NCI-H128 (cell line): ENCODE data around the gene PICALM.
"Not testable (repeated sequence)": the region's sequence is repeated elsewhere in the genome, so short reads cannot be mapped to it uniquely, and the experiment has no call there.

Experiments
- DNase-seq: peaks from one replicate; lab custom pipeline; 2025; ENCODE audit not compliant: unreplicated experiment; lab: John Stamatoyannopoulos, UW

PICALM gene

GRCh38 chr11:86068951-86069407, at the start of gene PICALM:
Gene PICALM, minus strand, starts transcription at chr11:86069084. Its CDS starts 304 bp downstream, at chr11:86068780.
- peak; percentile 93 for DNase-seq

GRCh38 chr11:86118253-86118652, 49.4 kb upstream of the PICALM start:
- no peak for DNase-seq

DNA sequence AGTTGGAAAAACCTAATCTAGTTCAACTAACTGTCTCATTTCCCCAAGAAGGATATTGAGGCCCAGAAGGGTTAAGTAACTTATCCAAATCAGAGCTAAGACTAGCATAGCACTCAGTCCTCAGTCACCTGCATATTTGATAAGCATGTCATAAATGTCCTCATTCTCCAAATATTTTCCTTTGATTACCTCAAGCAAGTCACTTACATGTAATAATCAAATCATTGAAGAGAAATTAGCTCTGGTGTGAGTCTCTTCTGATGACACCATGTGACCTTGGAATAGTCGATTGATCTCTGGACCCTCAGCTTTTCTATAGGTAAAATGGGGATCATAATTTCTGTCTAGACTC, 48.8 kb upstream of the PICALM start:
- no peak for DNase-seq

GRCh38 chr11:86117001-86117711, 48.3 kb upstream of the PICALM start:
- no peak for DNase-seq

- no peak for DNase-seq
These were observed 47.5 kb upstream of the PICALM start for GRCh38 chr11:86116386-86116726.

GRCh38 chr11:86115542-86116385, 46.9 kb upstream of the PICALM start:
- no peak for DNase-seq

DNA sequence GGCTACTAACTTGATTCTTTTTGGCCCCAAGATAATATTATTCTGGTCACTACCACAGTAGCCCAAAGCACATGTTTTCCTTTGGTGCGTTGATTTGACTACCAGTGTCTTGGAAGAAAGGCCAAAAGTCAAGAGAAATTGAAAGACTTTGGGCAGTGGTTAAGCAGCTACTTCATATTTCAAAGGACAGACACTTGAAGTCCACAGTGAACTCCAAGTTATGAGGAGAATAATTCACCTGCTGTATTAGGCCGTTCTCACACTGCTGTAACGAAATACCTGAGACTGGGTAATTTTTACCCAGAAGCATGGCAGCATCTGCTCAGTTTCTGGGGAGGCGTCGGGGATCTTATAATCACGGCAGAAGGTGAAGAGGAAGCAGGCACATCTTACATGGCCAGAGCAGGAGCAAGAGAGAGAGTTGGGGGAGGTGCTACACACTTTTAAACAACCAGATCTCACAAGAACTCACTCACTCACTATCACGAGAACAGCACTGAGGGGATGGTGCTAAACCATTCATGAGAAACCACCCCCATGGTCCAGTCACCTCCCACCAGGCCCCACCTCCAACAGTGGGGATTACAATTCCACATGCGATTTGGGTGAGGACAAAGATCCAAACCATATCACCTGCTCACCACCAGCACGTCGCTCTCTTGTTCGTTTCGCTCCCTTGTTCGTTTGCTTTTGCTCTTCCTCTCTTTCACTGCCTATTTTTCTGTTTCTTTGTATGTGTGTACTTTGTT, 40.2 kb upstream of the PICALM start:
- DNase-seq: no peak

GRCh38 chr11:86108191-86108590, 39.3 kb upstream of the PICALM start:
- DNase-seq: no peak

- DNase-seq: no peak
These were observed 38.0 kb upstream of the PICALM start for GRCh38 chr11:86106916-86107315.

- DNase-seq: not testable (repeated sequence)
These were observed 37.1 kb upstream of the PICALM start for GRCh38 chr11:86106031-86106430.

- not testable (repeated sequence) for DNase-seq
These were observed 36.7 kb upstream of the PICALM start for GRCh38 chr11:86105601-86106000.

DNA sequence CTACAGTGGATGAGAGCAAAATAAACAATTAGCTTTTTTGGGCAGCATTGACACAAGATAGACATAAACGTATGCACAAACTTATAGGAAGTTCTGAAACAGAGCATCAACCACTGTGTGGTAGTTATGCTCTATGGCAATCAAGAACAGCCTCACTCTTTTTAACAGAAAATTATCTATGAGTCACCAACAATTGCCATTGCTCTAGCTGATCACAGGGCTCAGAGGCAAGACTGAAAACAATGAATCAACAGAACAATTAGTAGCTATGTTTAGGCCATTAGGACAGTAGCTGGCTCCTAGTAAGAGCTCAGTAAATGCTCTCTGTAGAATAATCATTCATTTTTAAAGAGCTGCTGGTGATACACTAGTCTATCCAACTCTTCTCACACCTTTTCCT, 34.9 kb upstream of the PICALM start:
- DNase-seq: no peak

- DNase-seq: no peak
These were observed 33.1 kb upstream of the PICALM start for GRCh38 chr11:86101941-86102407.

GRCh38 chr11:86101493-86101892, 32.6 kb upstream of the PICALM start:
- no peak for DNase-seq

DNA sequence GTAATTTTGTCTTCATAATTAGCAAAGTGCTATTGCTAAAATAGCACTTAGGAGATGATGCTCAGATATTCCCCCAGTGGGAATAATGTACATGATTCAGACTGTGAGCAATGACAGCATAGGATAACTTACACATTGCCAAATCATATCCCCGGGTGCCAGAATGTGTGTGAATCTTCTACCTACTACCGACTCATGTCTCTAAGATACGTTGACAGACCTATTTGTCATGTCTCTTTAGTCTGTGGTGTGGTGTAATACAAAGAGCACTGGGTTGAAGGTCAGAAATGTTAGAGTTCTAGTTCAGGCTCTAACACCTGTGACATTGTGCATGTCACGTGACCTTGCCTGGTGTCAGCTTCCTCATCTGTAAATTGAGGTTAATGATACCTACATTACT, 31.0 kb upstream of the PICALM start:
- no peak for DNase-seq

DNA sequence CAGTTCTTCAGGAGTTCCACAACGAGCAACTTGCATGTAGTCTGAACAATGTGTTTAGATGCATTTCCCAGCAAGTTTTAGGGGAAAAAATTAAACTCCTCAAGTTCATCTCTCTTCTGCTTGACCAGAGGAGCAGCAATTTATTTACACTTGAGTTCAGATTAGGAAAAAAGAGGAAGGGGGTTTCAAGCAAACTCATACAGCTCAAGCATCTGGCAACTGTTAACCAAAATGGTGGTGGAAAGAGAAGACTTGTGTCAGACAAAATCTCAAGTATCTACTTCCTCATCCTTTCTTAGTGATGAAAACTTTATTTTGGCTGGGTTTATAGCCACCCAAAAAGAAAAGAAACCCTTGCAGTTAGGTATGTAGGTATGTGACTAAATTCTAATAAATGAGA, 29.1 kb upstream of the PICALM start:
- DNase-seq: no peak

DNA sequence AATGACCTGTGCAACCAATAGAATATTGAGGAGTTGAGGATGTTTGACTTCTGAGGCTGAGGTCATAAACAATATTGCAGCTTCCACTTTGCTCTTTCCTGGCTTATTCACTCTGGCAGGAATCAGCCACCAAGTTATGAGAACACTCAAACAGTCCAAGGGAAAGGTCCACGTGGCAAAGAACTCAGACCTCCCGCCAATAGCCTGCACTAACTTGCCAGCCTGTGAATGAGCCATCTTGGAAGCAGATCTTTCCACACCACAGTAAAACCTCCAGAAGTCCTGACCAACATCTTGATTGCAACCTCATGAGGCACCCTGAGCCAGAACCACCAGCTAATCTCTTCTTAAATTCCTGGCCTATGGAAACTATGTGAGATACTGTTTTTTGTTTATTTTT, 22.7 kb upstream of the PICALM start:
- DNase-seq: no peak

DNA sequence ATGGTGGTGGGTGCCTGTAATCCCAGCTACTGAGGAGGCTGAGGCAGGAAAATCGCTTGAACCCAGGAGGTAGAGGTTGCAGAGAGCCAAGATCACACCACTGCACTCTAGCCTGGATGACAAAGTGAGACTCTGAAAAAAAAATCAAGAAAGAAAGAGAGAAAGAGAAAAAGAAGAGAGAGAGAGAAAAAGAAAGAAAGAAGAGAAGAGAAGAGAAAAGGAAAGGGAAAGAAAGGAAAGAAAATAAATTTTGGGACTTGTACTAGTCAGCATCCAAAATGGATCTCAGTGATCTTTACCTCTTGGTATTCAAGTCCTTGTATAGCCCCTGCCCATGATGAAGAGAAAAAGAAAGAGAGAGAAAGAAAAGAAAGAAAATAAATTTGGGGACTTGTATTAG, 22.2 kb upstream of the PICALM start:
- no peak for DNase-seq

- no peak for DNase-seq
These were observed 20.8 kb upstream of the PICALM start for GRCh38 chr11:86089659-86090058.

- not testable (repeated sequence) for DNase-seq
These were observed 18.8 kb upstream of the PICALM start for GRCh38 chr11:86087688-86088087.

GRCh38 chr11:86087256-86087655, 18.4 kb upstream of the PICALM start:
- DNase-seq: no peak

DNA sequence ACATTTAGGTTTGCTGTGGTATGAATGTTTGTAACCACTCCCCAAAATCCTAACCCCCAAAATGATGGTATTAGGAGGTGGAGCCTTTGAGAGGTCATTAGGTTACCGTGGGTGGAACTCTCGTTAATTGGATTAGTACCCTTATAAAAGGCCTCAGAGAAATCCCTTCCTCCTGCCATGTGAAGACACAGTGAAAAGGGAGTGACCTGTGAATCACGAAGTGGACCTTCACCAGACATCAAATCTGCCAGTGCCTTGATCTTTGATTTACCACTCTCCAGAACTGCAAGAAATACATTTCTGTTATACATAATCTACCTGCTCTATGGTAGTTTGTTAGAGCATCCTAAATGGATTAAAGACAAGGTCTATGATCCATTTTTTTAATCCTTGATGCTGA, 12.6 kb upstream of the PICALM start:
- DNase-seq: no peak
